Mesenchymal stem cell (in vitro differentiated cells and primary cell): Measurements from ENCODE around the gene JAG1.
A peak's percentile ranks its signal among the peaks of the same experiment; 100 is the strongest.

Experiments
- DNase-seq: peaks from one replicate; pipeline ENCODE4 v3.0.0-alpha.2; 2013
- H2AFZ ChIP-seq: one replicate; pipeline ENCODE4 v1.6.1; 2013; ENCODE audit warnings: low read depth, mild to moderate bottlenecking, control low read depth, inconsistent platforms, low read length, moderate library complexity
- H2AK5ac ChIP-seq: 2 replicates; pipeline ENCODE4 v1.6.1; 2013; ENCODE audit warnings: low read length, moderate library complexity, mild to moderate bottlenecking, inconsistent platforms; ENCODE audit not compliant: severe bottlenecking
- H2BK120ac ChIP-seq: one replicate; pipeline ENCODE4 v1.6.1; 2013; ENCODE audit warnings: low read depth, mild to moderate bottlenecking, inconsistent platforms, low read length, moderate library complexity
- H2BK12ac ChIP-seq, 2 experiments: one replicate each; pipeline ENCODE4 v1.6.1; 2013; ENCODE audit warnings: inconsistent platforms in 2 of 2, low read length in 2 of 2, mild to moderate bottlenecking in 2 of 2, moderate library complexity in 2 of 2, control low read depth in 1 of 2
- H2BK15ac ChIP-seq: one replicate; pipeline ENCODE4 v1.6.1; 2013; ENCODE audit warnings: mild to moderate bottlenecking, low read depth, inconsistent platforms; ENCODE audit not compliant: poor library complexity, severe bottlenecking
- H2BK5ac ChIP-seq: 2 replicates; pipeline ENCODE4 v1.6.1; 2013; ENCODE audit warnings: low read depth, mild to moderate bottlenecking, low read length, control low read depth, inconsistent platforms; ENCODE audit not compliant: poor library complexity, severe bottlenecking
- H3K14ac ChIP-seq, 2 experiments: one replicate each; pipeline ENCODE4 v1.6.1; 2013; ENCODE audit warnings: inconsistent platforms in 2 of 2, low read length in 2 of 2, control low read depth in 1 of 2, mild to moderate bottlenecking in 1 of 2, moderate library complexity in 1 of 2
- H3K18ac ChIP-seq, 2 experiments: one replicate each; pipeline ENCODE4 v1.6.1; 2013; ENCODE audit warnings: inconsistent platforms in 2 of 2, low read length in 2 of 2, control low read depth in 1 of 2, low read depth in 1 of 2, mild to moderate bottlenecking in 1 of 2
- H3K23ac ChIP-seq, 2 experiments: one replicate each; pipeline ENCODE4 v1.6.1; 2013; ENCODE audit warnings: inconsistent platforms in 2 of 2, low read length in 2 of 2, mild to moderate bottlenecking in 2 of 2, moderate library complexity in 2 of 2, control low read depth in 1 of 2
- H3K27ac ChIP-seq: 2 replicates; pipeline ENCODE4 v1.5.1; 2013; ENCODE audit warnings: mild to moderate bottlenecking, moderate library complexity, low read length, control low read depth, inconsistent platforms; ENCODE audit not compliant: poor library complexity, severe bottlenecking
- H3K27me3 ChIP-seq, 2 experiments: 2 replicates each; pipeline versions ENCODE4 v1.6.1 to v1.7.0; 2013; ENCODE audit warnings: low read length in 2 of 2, mild to moderate bottlenecking in 2 of 2, moderate library complexity in 2 of 2, control low read depth in 1 of 2, inconsistent platforms in 1 of 2; ENCODE audit not compliant: control insufficient read depth in 1 of 2, insufficient read depth in 1 of 2
- H3K36me3 ChIP-seq, 2 experiments: 2 replicates each; pipeline versions ENCODE4 v1.6.1 to v1.7.0; 2013; ENCODE audit warnings: low read length in 2 of 2, control low read depth in 1 of 2, inconsistent platforms in 1 of 2, low read depth in 1 of 2, mild to moderate bottlenecking in 1 of 2; ENCODE audit not compliant: insufficient read depth in 2 of 2, control insufficient read depth in 1 of 2
- H3K4ac ChIP-seq, 2 experiments: one replicate each; pipeline ENCODE4 v1.6.1; 2013; ENCODE audit warnings: inconsistent platforms in 2 of 2, low read length in 2 of 2, mild to moderate bottlenecking in 2 of 2, moderate library complexity in 2 of 2, control low read depth in 1 of 2, low read depth in 1 of 2
- H3K4me1 ChIP-seq: 2 replicates; pipeline ENCODE4 v1.6.1; 2013; ENCODE audit warnings: low read depth, low read length, control low read depth; ENCODE audit not compliant: control insufficient read depth, insufficient read depth
- H3K4me2 ChIP-seq: 2 replicates; pipeline ENCODE4 v1.6.1; 2013; ENCODE audit warnings: low read length, mild to moderate bottlenecking, inconsistent platforms; ENCODE audit not compliant: poor library complexity, severe bottlenecking
- H3K4me3 ChIP-seq, 2 experiments: 2 replicates each; pipeline versions ENCODE4 v1.5.1 to v1.7.0; 2013; ENCODE audit warnings: low read length in 2 of 2, mild to moderate bottlenecking in 2 of 2, control low read depth in 1 of 2, low read depth in 1 of 2; ENCODE audit not compliant: insufficient read depth in 1 of 2
- H3K79me1 ChIP-seq: replicated peaks from 2 replicates; pipeline ENCODE4 v1.6.1; 2013; ENCODE audit warnings: mild to moderate bottlenecking, control low read depth, low read length, inconsistent platforms; ENCODE audit not compliant: poor library complexity, severe bottlenecking
- H3K9ac ChIP-seq: 2 replicates; pipeline ENCODE4 v1.7.0; 2013; ENCODE audit warnings: mild to moderate bottlenecking, low read length, moderate library complexity
- H3K9me3 ChIP-seq: 2 replicates; pipeline ENCODE4 v1.7.0; 2013; ENCODE audit warnings: mild to moderate bottlenecking, low read length; ENCODE audit not compliant: control insufficient read depth
- H4K8ac ChIP-seq: one replicate; pipeline ENCODE4 v1.6.1; 2013; ENCODE audit warnings: inconsistent platforms, mild to moderate bottlenecking, low read length, moderate library complexity
- H4K91ac ChIP-seq: one replicate; pipeline ENCODE4 v1.6.1; 2013; ENCODE audit warnings: mild to moderate bottlenecking, low read length, inconsistent platforms
- WGBS: methylation state at CpG from one replicate; pipeline ENCODE4 v1.1.7; 2013; ENCODE audit warnings: mixed read lengths; 5-methylcytosine and 5-hydroxymethylcytosine counted together

The JAG1 gene

GRCh38 chr20:10671919-10672623 lies 1.7 kb downstream of the JAG1 start:
- Histone ChIP-seq H3K4me3 (peak overlapping the region; percentile 75 to 96), H2AK5ac (peak overlapping the region; percentile 46), H3K27me3 (no peaks in the 10 kb centered on the region), H2BK5ac (peak overlapping the region; percentile 32), H3K4ac (peak overlapping the region; percentile 35 to 75), H3K79me1 (peaks cover 17% of the 10 kb centered on the region), H4K8ac (peak overlapping the region; percentile 78), H4K91ac (no peak overlapping the region), H2BK15ac (no peak overlapping the region), H3K27ac (peak overlapping the region; percentile 70), H3K9me3 (no peaks in the 10 kb centered on the region), H3K36me3 (peaks cover 2 to 16% of the 10 kb centered on the region in 2 experiments), H2AFZ (peak overlapping the region; percentile 36), H3K4me2 (peak overlapping the region; percentile 95), H3K9ac (peak overlapping the region; percentile 95), H3K4me1 (peaks cover 12% of the 10 kb centered on the region), H3K14ac (peak overlapping the region in 1 of 2 experiments; percentile 65), H2BK120ac (peak overlapping the region; percentile 27), H3K18ac (peak overlapping the region; percentile 90 to 95), H2BK12ac (peak overlapping the region; percentile 21 to 74), H3K23ac (no peak overlapping the region)
- peak; percentile 52 for DNase-seq
- under 1% methylated on average over 42 of the region's 42 CpGs for WGBS

- peak overlapping the region; percentile 27 for H2BK120ac ChIP-seq
- DNase-seq: peak; percentile 92
Measured at GRCh38 chr20:10671221-10671918, 2.4 kb downstream of the JAG1 start.

GRCh38 chr20:10670501-10671220 lies 3.1 kb downstream of the JAG1 start:
- H2AFZ ChIP-seq: no peak overlapping the region
- H4K91ac ChIP-seq: no peak overlapping the region
- no peak overlapping the region for H2BK120ac ChIP-seq
- H3K79me1 ChIP-seq: peaks cover 28% of the 10 kb centered on the region
- WGBS: 54% methylated on average over 18 of the region's 18 CpGs
- no peaks in the 10 kb centered on the region for H3K9me3 ChIP-seq
- no peaks in the 10 kb centered on the region for H3K27me3 ChIP-seq
- H3K23ac ChIP-seq: no peak overlapping the region
- no peak overlapping the region for H3K14ac ChIP-seq
- H4K8ac ChIP-seq: no peak overlapping the region
- DNase-seq: peak; percentile 29
- peak overlapping the region in 1 of 2 experiments; percentile 44 for H3K18ac ChIP-seq
- peak overlapping the region in 1 of 2 experiments; percentile 96 for H3K4me3 ChIP-seq
- peak overlapping the region; percentile 56 for H2AK5ac ChIP-seq
- no peak overlapping the region for H2BK15ac ChIP-seq
- peak overlapping the region; percentile 64 for H3K4me2 ChIP-seq
- H3K9ac ChIP-seq: peak overlapping the region; percentile 95
- peak overlapping the region in 1 of 2 experiments; percentile 26 for H3K4ac ChIP-seq
- peaks cover 12 to 16% of the 10 kb centered on the region in 2 experiments for H3K36me3 ChIP-seq
- no peak overlapping the region for H2BK12ac ChIP-seq
- H2BK5ac ChIP-seq: no peak overlapping the region
- H3K4me1 ChIP-seq: peaks cover 22% of the 10 kb centered on the region
- peak overlapping the region; percentile 57 for H3K27ac ChIP-seq

More at GRCh38 chr20:10671221-10671918, 2.4 kb downstream of the JAG1 start:
- Histone ChIP-seq H3K4me1 (peaks cover 18% of the 10 kb centered on the region), H2BK12ac (no peak overlapping the region), H3K4me2 (peak overlapping the region; percentile 95), H3K14ac (peak overlapping the region in 1 of 2 experiments; percentile 65), H3K23ac (no peak overlapping the region), H3K36me3 (peaks cover 7 to 16% of the 10 kb centered on the region in 2 experiments), H3K4ac (no peak overlapping the region), H2BK15ac (no peak overlapping the region), H2AK5ac (peak overlapping the region; percentile 56), H4K8ac (no peak overlapping the region), H3K4me3 (peak overlapping the region; percentile 75 to 96), H3K27me3 (no peaks in the 10 kb centered on the region), H3K18ac (peak overlapping the region; percentile 44 to 75), H4K91ac (no peak overlapping the region), H3K79me1 (peaks cover 24% of the 10 kb centered on the region), H3K9me3 (no peaks in the 10 kb centered on the region), H2AFZ (no peak overlapping the region), H3K27ac (peak overlapping the region; percentile 70), H3K9ac (peak overlapping the region; percentile 95), H2BK5ac (no peak overlapping the region)
- 10% methylated on average over 7 of the region's 13 CpGs for WGBS
